ELF-1 (cell line): ENCODE data around the gene SEPTIN2.
"Not testable (repeated sequence)": the region's sequence is repeated elsewhere in the genome, so short reads cannot be mapped to it uniquely, and the experiment has no call there.

Experiments used
- DNase-seq: peaks from one replicate; pipeline ENCODE4 v3.0.0-alpha.2; 2016; ENCODE audit warnings: low read depth, low spot score

SEPTIN2 gene

GRCh38 chr2:241350878-241351639 lies 35.3 kb downstream of the SEPTIN2 start:
- DNase-seq = no peak

GRCh38 chr2:241351640-241352031 lies 35.9 kb downstream of the SEPTIN2 start:
- DNase-seq = no peak

GRCh38 chr2:241352227-241352626 lies 36.5 kb downstream of the SEPTIN2 start:
- no peak for DNase-seq

- peak; percentile 84 for DNase-seq
These were observed 39.2 kb downstream of the SEPTIN2 start for GRCh38 chr2:241354668-241355658.

- peak; percentile 98 for DNase-seq
These were observed 40.5 kb downstream of the SEPTIN2 start, which contains the start of gene FARP2 for GRCh38 chr2:241355983-241356870. Gene FARP2 (plus strand): TSS chr2:241356285. CDS start chr2:241373108, 16,823 bp downstream.

GRCh38 chr2:241356871-241357260 lies 41.1 kb downstream of the SEPTIN2 start:
- no peak for DNase-seq

GRCh38 chr2:241357531-241357930 lies 41.8 kb downstream of the SEPTIN2 start:
- no peak for DNase-seq

- no peak for DNase-seq
These were observed 42.7 kb downstream of the SEPTIN2 start for GRCh38 chr2:241358470-241358869.

GRCh38 chr2:241359481-241360045 lies 43.8 kb downstream of the SEPTIN2 start:
- DNase-seq = peak; percentile 23

- no peak for DNase-seq
These were observed 47.7 kb downstream of the SEPTIN2 start for GRCh38 chr2:241363426-241363825.

- DNase-seq = no peak
These were observed 49.1 kb downstream of the SEPTIN2 start for GRCh38 chr2:241364781-241365180.

- DNase-seq = no peak
These were observed 51.0 kb downstream of the SEPTIN2 start for GRCh38 chr2:241366678-241367077.

- no peak for DNase-seq
These were observed 52.9 kb downstream of the SEPTIN2 start for GRCh38 chr2:241368643-241369042.

- no peak for DNase-seq
These were observed 56.8 kb downstream of the SEPTIN2 start for GRCh38 chr2:241372361-241372992.

- no peak for DNase-seq
These were observed 57.7 kb downstream of the SEPTIN2 start for GRCh38 chr2:241373446-241373845.

- DNase-seq = not testable (repeated sequence)
These were observed 58.2 kb downstream of the SEPTIN2 start for GRCh38 chr2:241373906-241374305.

- DNase-seq = no peak
These were observed 59.6 kb downstream of the SEPTIN2 start for GRCh38 chr2:241375300-241375699.

GRCh38 chr2:241376808-241377207 lies 61.1 kb downstream of the SEPTIN2 start:
- no peak for DNase-seq

GRCh38 chr2:241378816-241379215 lies 63.1 kb downstream of the SEPTIN2 start:
- DNase-seq = no peak
